Upper lobe of left lung (tissue), 4 donors: ENCODE data around the gene SLC10A2.

Experiments
- POLR2A ChIP-seq, 4 donors: fragments of 450-650 bp; IDR thresholded peaks; one replicate each; pipeline ENCODE4 v1.5.1; 2016 to 2017; ENCODE audit warnings: antibody characterized with exemption in 4 of 4, mild to moderate bottlenecking in 2 of 4
- TF ChIP-seq, protein P1 (sequence below), 6 experiments: fragments of 450-650 bp in 4 of 6; fragments of 200-600 bp in 2 of 6; sonication (generic) in 2 of 6; IDR thresholded peaks; one replicate each; pipeline ENCODE4 v1.5.1; 2016 to 2019; ENCODE audit warnings: antibody characterized with exemption in 6 of 6

DNA sequence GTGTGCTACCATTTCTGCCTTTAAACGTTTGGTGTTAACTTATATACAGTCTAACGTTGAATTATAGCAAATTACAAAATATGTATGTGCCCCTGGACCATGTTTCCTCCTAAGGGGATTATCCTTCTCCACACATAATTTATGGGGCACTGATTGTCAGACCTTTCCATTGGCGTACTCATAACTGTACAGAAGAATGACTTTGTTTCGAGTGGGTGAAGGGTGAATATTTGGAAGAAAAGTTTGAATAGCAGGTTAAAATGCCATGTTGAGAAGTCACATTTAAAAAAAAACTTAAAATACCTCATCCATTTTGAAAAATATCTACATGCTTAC is 58.8 kb downstream of the SLC10A2 start:
- TF ChIP-seq, protein P1, sequence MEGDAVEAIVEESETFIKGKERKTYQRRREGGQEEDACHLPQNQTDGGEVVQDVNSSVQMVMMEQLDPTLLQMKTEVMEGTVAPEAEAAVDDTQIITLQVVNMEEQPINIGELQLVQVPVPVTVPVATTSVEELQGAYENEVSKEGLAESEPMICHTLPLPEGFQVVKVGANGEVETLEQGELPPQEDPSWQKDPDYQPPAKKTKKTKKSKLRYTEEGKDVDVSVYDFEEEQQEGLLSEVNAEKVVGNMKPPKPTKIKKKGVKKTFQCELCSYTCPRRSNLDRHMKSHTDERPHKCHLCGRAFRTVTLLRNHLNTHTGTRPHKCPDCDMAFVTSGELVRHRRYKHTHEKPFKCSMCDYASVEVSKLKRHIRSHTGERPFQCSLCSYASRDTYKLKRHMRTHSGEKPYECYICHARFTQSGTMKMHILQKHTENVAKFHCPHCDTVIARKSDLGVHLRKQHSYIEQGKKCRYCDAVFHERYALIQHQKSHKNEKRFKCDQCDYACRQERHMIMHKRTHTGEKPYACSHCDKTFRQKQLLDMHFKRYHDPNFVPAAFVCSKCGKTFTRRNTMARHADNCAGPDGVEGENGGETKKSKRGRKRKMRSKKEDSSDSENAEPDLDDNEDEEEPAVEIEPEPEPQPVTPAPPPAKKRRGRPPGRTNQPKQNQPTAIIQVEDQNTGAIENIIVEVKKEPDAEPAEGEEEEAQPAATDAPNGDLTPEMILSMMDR (IDR thresholded peaks at IDR 0.05), result no peak
- TF ChIP-seq POLR2A (IDR thresholded peaks at IDR 0.05), result no peak
